Measurements from ENCODE around the gene RPUSD2.

GRCh38 chr15:40594429-40594836, 25.3 kb downstream of the RPUSD2 start:
- TF ChIP-seq CTCF (IDR thresholded peaks at IDR 0.05; ENCODE audit: low read depth, low read length) (no peak), EZH2phosphoT487 (IDR thresholded peaks at IDR 0.05; ENCODE audit: low read depth) (no peak)
